ENCODE results near the gene TNNI3K.

The TNNI3K gene

DNA sequence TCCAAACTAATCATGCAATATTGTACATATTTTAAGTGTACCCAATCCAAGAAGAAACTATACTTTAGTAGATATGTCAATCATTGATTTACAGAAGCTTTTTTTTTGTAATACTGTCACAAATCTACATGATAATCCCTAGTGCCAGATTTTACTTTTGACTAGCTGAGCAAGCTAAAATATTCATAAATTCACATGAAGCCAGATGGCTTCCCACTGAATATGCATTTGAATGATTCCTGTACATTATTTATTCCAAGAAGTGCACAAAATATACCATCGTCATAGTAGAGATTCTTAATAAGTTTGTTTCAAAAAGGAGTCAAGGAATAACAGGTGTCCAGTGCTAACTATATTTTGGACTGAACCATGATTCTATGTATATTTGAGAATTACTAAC, 20.0 kb upstream of the TNNI3K start:
- DNase-seq (ENCODE audit: extremely low read depth, low read depth), result no peak
- TF ChIP-seq, protein P1, sequence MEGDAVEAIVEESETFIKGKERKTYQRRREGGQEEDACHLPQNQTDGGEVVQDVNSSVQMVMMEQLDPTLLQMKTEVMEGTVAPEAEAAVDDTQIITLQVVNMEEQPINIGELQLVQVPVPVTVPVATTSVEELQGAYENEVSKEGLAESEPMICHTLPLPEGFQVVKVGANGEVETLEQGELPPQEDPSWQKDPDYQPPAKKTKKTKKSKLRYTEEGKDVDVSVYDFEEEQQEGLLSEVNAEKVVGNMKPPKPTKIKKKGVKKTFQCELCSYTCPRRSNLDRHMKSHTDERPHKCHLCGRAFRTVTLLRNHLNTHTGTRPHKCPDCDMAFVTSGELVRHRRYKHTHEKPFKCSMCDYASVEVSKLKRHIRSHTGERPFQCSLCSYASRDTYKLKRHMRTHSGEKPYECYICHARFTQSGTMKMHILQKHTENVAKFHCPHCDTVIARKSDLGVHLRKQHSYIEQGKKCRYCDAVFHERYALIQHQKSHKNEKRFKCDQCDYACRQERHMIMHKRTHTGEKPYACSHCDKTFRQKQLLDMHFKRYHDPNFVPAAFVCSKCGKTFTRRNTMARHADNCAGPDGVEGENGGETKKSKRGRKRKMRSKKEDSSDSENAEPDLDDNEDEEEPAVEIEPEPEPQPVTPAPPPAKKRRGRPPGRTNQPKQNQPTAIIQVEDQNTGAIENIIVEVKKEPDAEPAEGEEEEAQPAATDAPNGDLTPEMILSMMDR (IDR thresholded peaks at IDR 0.05; ENCODE audit: low read depth, low read length), result no peak

DNA sequence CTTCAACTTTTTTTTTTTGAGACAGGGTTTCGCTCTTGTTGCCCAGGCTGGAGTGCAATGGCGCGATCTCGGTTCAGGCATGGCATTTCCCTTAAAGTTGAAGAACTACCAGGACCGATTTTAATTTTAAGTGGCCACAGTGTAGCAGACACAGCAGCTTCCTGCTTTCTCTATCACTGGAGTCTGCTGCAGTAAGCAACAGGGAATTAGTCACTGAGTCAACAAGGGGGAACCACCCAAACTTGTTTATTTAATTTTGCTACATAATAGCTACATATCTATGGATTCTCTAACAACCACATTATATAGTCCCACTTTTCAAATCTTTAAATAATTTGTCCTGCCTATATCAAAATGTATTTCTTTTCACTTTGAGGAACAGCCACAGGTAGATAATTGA, 12.5 kb upstream of the TNNI3K start:
- DNase-seq (ENCODE audit: extremely low read depth, low read depth), result no peak
- TF ChIP-seq, protein P1 (IDR thresholded peaks at IDR 0.05; ENCODE audit: low read depth, low read length), result no peak

DNA sequence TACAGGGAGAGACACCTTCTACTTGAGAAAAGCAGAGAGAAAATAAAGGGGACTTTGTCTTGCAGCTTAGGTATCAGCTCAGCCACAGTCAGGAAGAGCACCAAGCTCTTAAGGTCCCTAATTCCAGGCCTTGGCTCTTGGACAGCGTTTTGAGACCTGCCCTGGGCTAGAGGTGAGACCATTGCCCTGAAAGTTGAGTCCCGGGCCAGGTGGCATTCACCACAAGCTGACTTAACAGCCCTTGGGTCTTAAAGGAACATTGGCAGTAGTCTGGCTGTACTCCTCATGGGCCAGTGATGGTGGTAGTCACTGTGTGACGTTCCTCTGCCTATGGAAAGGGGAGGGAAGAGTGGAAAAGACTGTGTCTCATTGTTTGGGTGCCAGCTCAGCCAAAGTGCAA, 11.7 kb upstream of the TNNI3K start:
- TF ChIP-seq, protein P1 (IDR thresholded peaks at IDR 0.05; ENCODE audit: low read depth, low read length), result no peak
- no peak for DNase-seq (ENCODE audit: extremely low read depth, low read depth)

DNA sequence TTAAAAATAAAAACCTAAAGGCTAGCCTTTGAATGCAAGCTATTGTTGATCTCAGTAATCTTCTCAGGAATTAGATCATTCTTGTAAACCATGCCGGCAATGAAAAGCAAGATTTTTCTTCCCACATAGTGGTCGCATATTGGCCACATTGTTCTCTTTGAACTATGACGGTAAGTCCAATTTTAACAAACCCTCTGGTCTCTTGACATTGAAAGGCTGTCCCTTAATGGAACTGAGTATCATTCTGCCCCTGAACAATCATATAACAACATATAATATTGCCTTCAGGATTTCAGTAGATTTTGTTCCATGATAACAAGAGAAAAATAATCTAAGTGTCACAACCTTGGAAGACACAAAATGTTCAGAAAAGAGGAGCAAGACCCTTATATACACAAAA, 1.3 kb downstream of the TNNI3K start:
- DNase-seq (ENCODE audit: extremely low read depth, low read depth), result no peak
- TF ChIP-seq, protein P1 (IDR thresholded peaks at IDR 0.05; ENCODE audit: low read depth, low read length), result no peak

DNA sequence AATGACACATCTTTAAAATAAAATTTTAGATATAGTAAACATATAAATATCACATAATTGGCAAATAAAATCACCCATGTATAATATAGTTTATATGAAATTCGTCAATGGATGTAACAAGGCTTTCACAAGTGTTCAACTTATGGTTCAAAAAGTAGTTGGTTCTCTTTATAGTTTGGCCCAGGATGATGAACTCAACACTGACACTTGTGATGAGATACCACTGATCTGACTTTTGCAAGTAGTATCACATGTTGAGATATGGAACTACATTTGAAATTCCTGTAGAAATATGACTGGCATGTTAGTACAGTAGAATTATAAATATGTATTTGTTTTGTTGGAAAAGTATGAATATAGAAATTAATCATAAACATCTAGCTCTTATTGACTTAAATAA, 1.8 kb downstream of the TNNI3K start:
- no peak for DNase-seq (ENCODE audit: extremely low read depth, low read depth)
- TF ChIP-seq, protein P1 (IDR thresholded peaks at IDR 0.05; ENCODE audit: low read depth, low read length), result no peak

DNA sequence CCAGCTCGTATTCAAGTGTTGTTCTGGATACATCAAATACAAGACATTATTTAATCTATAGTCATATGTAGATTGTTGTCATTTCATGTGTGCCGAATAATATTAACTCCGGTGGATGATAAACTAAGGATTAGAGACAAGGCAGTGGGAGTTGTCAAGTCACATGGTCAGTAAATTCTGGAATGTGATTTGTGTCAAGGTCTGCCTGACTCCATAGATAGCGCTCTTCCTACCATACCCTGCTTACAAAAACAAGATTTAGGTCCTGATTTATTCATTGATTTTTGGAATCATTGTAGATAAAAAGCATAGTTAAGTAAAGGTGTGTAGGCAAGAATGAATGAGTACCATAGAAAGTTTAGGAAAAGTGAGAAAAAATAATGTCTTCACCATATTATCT, 2.6 kb downstream of the TNNI3K start:
- TF ChIP-seq, protein P1 (IDR thresholded peaks at IDR 0.05; ENCODE audit: low read depth, low read length), result no peak
- DNase-seq (ENCODE audit: extremely low read depth, low read depth), result no peak

DNA sequence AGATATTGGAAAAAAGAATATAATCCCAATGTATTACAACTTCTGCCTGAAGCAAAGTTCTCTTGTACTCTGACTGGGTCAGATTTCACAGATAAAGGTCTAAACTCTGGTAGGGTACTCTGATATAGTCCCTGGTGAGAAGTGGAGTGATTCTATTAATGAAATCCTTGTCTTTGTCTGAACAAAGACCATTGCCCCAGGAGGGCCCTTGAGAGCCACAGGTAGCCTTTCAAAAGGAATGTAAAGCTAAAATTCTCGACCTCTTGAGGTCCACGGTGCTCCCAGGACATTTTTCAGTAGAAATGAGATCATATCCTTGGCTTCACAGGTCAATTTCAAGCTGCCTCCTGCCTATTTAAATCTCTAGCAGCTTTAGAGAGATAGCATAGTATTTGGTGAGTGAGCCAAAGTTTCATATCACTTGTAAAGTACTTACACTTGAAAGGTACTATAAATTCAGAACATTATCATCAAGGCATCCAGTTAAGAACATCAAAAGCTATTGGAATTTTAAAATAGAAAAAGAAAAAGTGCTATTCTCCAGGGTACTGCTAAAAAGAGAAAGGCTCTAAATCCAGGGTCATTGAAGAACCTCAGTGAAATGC, 10.1 kb downstream of the TNNI3K start:
- TF ChIP-seq, protein P1 (IDR thresholded peaks at IDR 0.05; ENCODE audit: low read depth, low read length), result no peak
- DNase-seq (ENCODE audit: extremely low read depth, low read depth), result no peak

Measured in AG09319 (cell line).